Measurements from ENCODE around the gene PCSK2.

DNA sequence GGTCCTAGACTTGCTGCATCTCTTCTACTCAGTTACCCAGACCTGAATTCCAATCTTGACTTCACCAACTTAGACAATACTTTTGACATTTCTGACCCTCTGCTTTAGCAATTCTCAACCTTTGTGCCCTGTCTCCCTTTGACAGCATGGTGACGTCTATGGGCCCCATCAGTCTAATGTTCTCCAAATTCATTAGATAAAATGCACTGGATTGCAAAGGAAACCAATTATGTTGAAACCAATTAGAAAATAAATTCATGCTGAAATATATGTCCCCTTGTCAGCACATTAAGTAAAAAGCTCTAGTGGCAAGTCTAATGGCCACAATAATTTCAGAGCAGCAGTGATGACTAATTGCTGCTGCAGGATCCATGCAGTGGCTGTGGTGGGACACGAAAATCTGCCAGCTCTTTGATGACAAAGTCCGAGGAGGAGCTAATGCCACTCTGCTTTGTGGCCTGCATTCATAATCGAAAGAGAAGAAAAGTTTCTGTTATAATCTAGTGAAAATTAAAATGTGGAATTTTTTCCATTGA is 240.3 kb downstream of the PCSK2 start:
- TF ChIP-seq POLR2A (IDR thresholded peaks at IDR 0.05; ENCODE audit: low read length) (no peak), GATA1 (IDR thresholded peaks at IDR 0.05; ENCODE audit: low read depth, low read length) (no peak)

Data from erythroblast (primary cell).